Vagina (tissue), 2 donors: Measurements from ENCODE around the gene SOWAHB.
"Not testable (repeated sequence)": the region's sequence is repeated elsewhere in the genome, so short reads cannot be mapped to it uniquely, and the experiment has no call there.

ENCODE experiments used
- CTCF ChIP-seq, 3 experiments: fragments of 450-650 bp in 2 of 3; fragments of 200-600 bp in 1 of 3; sonication (generic) in 1 of 3; IDR thresholded peaks; one replicate each; pipeline ENCODE4 v1.5.1; 2017 to 2019; ENCODE audit warnings: antibody characterized with exemption in 3 of 3, mild to moderate bottlenecking in 2 of 3, moderate library complexity in 2 of 3
- POLR2A ChIP-seq, 2 donors: fragments of 450-650 bp; IDR thresholded peaks; one replicate each; pipeline ENCODE4 v1.6.1; 2017; ENCODE audit warnings: antibody characterized with exemption in 2 of 2, mild to moderate bottlenecking in 2 of 2, moderate library complexity in 2 of 2

- not testable (repeated sequence) for TF ChIP-seq CTCF, POLR2A (IDR thresholded peaks at IDR 0.05)
These were observed 19.2 kb downstream of the SOWAHB start for GRCh38 chr4:76878641-76879165.
